A673 (cell line): ENCODE results near the gene ZBTB33. TPM values are rescaled to one million over a fixed set of nuclear protein-coding genes. Genes with fewer than 3 reads are reported as not detected.
A peak's percentile ranks its signal among the peaks of the same experiment; 100 is the strongest.

Experiments
- BruUV-seq: library from RNA; stranded (reverse); fragments of 400-500 nt; replicated peaks from 2 replicates; lab custom pipeline; 2021; lab: Mats Ljungman, UMichigan
- CTCF ChIA-PET: fragments of 300-600 bp; sonication (Branson Sonifier 250); formaldehyde crosslinking; loops from one replicate; lab custom pipeline; 2022; ENCODE audit warnings: antibody characterized with exemption; lab: Charles Lee
- POLR2A ChIA-PET: fragments of 300-600 bp; sonication (Branson Sonifier 250); formaldehyde crosslinking; loops from one replicate; lab custom pipeline; 2022; ENCODE audit warnings: antibody characterized with exemption; ENCODE audit not compliant: low non-redundant PET; lab: Charles Lee
- DNase-seq: peaks from one replicate; pipeline ENCODE4 v3.0.0-alpha.2; 2015; ENCODE audit warnings: low spot score
- H3K27ac ChIP-seq: fragments of 200-600 bp; sonication (generic); 2 replicates; pipeline ENCODE4 v1.5.1; 2016; ENCODE audit warnings: mixed run types, low read depth, mild to moderate bottlenecking, mixed read lengths, antibody characterized with exemption, low read length; ENCODE audit not compliant: poor library complexity, severe bottlenecking
- H3K27me3 ChIP-seq: fragments of 200-600 bp; sonication (generic); replicated peaks from 2 replicates; pipeline ENCODE4 v1.6.1; 2017; ENCODE audit warnings: mixed run types, low read depth, mild to moderate bottlenecking, mixed read lengths, antibody characterized with exemption, low read length; ENCODE audit not compliant: insufficient read depth, poor library complexity
- H3K36me3 ChIP-seq: fragments of 200-600 bp; sonication (generic); 2 replicates; pipeline ENCODE4 v1.6.1; 2016; ENCODE audit warnings: mixed run types, mild to moderate bottlenecking, mixed read lengths, antibody characterized with exemption, low read length; ENCODE audit not compliant: insufficient read depth, poor library complexity, severe bottlenecking
- H3K4me1 ChIP-seq: fragments of 200-600 bp; sonication (generic); 2 replicates; pipeline ENCODE4 v1.6.1; 2017; ENCODE audit warnings: mixed run types, mild to moderate bottlenecking, mixed read lengths, antibody characterized with exemption, low read length; ENCODE audit not compliant: insufficient read depth, poor library complexity, severe bottlenecking
- H3K4me3 ChIP-seq: fragments of 200-600 bp; sonication (generic); 2 replicates; pipeline ENCODE4 v1.5.1; 2016; ENCODE audit warnings: low read depth, mixed run types, mild to moderate bottlenecking, mixed read lengths, low read length; ENCODE audit not compliant: poor library complexity, severe bottlenecking
- H3K9me3 ChIP-seq: fragments of 200-600 bp; sonication (generic); 2 replicates; pipeline ENCODE4 v1.6.1; 2016; ENCODE audit warnings: mixed run types, low read depth, mild to moderate bottlenecking, mixed read lengths, antibody characterized with exemption, low read length; ENCODE audit not compliant: poor library complexity, severe bottlenecking
- CTCF ChIP-seq: fragments of 300-800, 200-600 bp; sonication (generic); conservative IDR thresholded peaks from 2 replicates; pipeline ENCODE4 v1.5.1; 2017; ENCODE audit warnings: low read depth, mild to moderate bottlenecking, antibody characterized with exemption, low read length, moderate library complexity, mixed read lengths
- EZH2 ChIP-seq: fragments of 200-600 bp; sonication (generic); IDR thresholded peaks from 2 replicates; pipeline ENCODE4 v1.6.1; 2017; ENCODE audit warnings: borderline replicate concordance, low read depth, mild to moderate bottlenecking, mixed read lengths, antibody characterized with exemption, low read length; ENCODE audit not compliant: poor library complexity, severe bottlenecking
- intact Hi-C: fragments of 100-400 bp; cut with micrococcal nuclease; formaldehyde crosslinking; loops from one replicate; pipeline ENCODE4 v1.10.0; 2022; ENCODE audit not compliant: unreplicated experiment
- total RNA-seq: library from RNA; stranded (reverse); gene quantifications from 2 replicates; pipeline ENCODE4 v1.2.3, GENCODE V29; 2021

The ZBTB33 gene
- total RNA-seq, 1 experiment from 2014 or later: 18.2 TPM

- CTCF ChIA-PET: no interaction called here
- BruUV-seq: no TSS peak
- Histone ChIP-seq H3K36me3 (no peaks in the 10 kb centered on the region), H3K4me1 (no peaks in the 10 kb centered on the region), H3K4me3 (no peak overlapping the region), H3K27me3 (no peaks in the 10 kb centered on the region), H3K27ac (no peak overlapping the region), H3K9me3 (no peaks in the 10 kb centered on the region)
- no peak for DNase-seq
- TF ChIP-seq CTCF (no peak), EZH2 (no peak)
- intact Hi-C loops: no loop called here
- POLR2A ChIA-PET: no interaction called here
Observed at GRCh38 chrX:120304256-120304655, 53.6 kb downstream of the ZBTB33 start.

GRCh38 chrX:120305531-120306141 lies 55.0 kb downstream of the ZBTB33 start:
- peaks cover 5% of the 10 kb centered on the region for H3K4me1 ChIP-seq
- H3K27me3 ChIP-seq: no peaks in the 10 kb centered on the region
- POLR2A ChIA-PET: no interaction called here
- H3K9me3 ChIP-seq: no peaks in the 10 kb centered on the region
- DNase-seq: peak; percentile 25
- H3K36me3 ChIP-seq: no peaks in the 10 kb centered on the region
- no peak overlapping the region for H3K27ac ChIP-seq
- TF ChIP-seq EZH2: no peak
- no peak for TF ChIP-seq CTCF
- intact Hi-C loops: no loop called here
- CTCF ChIA-PET: no interaction called here
- no TSS peak for BruUV-seq
- H3K4me3 ChIP-seq: no peak overlapping the region

- POLR2A ChIA-PET: no interaction called here
- BruUV-seq: no TSS peak
Observed at GRCh38 chrX:120306630-120307029, 56.0 kb downstream of the ZBTB33 start.

More at GRCh38 chrX:120306630-120307029, 56.0 kb downstream of the ZBTB33 start:
- Histone ChIP-seq H3K27me3 (no peaks in the 10 kb centered on the region), H3K27ac (no peak overlapping the region), H3K4me1 (peaks cover 5% of the 10 kb centered on the region), H3K36me3 (no peaks in the 10 kb centered on the region), H3K4me3 (no peak overlapping the region), H3K9me3 (no peaks in the 10 kb centered on the region)
- intact Hi-C loops: no loop called here
- CTCF ChIA-PET: no interaction called here
- no peak for DNase-seq
- TF ChIP-seq CTCF (no peak), EZH2 (no peak)

Other genes starting within 250 kb of the ZBTB33 start
- gene RHOXF2B, start 173.1 kb upstream of the ZBTB33 start, total RNA-seq: not detected in 2 replicates
- not detected in 2 replicates for gene RHOXF1, start 134.9 kb upstream of the ZBTB33 start, total RNA-seq
- gene RHOXF2, start 92.2 kb upstream of the ZBTB33 start, total RNA-seq: not detected in 2 replicates
- gene TMEM255A, start 60.6 kb downstream of the ZBTB33 start, total RNA-seq: 0.56 and 0.79 TPM in 2 replicates
- not detected in 2 replicates for gene ATP1B4, start 111.3 kb downstream of the ZBTB33 start, total RNA-seq
- gene LAMP2, start 218.5 kb downstream of the ZBTB33 start, total RNA-seq: 51.1 and 61.0 TPM in 2 replicates